HG03575 (cell line): ENCODE results near the gene NEURL1.
"Not testable (repeated sequence)": the region's sequence is repeated elsewhere in the genome, so short reads cannot be mapped to it uniquely, and the experiment has no call there.

Experiments
- ATAC-seq: cut with Tn5 transposase; IDR thresholded peaks from one replicate; pipeline ENCODE4 v1.9.1; 2021; ENCODE audit not compliant: unreplicated experiment, insufficient number of reproducible peaks, low FRiP score; ENCODE audit errors: extremely low read depth

The NEURL1 gene

GRCh38 chr10:103587073-103587472 lies 93.6 kb downstream of the NEURL1 start:
- no peak for ATAC-seq

- no peak for ATAC-seq
Measured at GRCh38 chr10:103589074-103589630, 95.6 kb downstream of the NEURL1 start.

GRCh38 chr10:103590060-103590459 lies 96.6 kb downstream of the NEURL1 start:
- no peak for ATAC-seq

DNA sequence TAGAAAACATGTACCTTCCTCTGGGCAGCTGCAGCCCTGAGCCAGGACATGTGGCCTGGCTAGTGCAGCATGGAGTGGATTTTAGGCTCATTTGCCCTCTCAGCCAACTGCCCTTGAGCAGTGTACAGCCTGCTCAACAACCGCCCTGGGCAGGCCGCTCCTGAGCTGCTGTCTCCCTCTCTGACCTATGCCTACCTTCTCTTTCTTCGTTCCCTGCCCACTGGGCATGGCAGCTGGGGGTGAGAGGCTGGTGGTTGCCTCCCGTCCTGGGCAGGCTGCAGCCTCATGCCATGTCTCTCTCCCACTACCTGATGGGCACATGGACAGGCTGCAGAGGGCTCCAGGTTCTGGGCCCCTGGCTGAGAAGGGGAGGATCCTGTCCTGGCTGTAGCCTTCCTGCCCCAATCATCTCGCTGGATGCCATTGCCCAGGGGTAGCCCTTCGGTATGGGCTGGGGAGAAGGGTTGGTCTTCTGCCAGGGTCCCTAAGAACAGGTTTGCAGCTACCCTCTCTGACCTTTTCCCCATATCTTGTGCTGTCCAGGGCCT lies 97.3 kb downstream of the NEURL1 start:
- ATAC-seq: no peak

DNA sequence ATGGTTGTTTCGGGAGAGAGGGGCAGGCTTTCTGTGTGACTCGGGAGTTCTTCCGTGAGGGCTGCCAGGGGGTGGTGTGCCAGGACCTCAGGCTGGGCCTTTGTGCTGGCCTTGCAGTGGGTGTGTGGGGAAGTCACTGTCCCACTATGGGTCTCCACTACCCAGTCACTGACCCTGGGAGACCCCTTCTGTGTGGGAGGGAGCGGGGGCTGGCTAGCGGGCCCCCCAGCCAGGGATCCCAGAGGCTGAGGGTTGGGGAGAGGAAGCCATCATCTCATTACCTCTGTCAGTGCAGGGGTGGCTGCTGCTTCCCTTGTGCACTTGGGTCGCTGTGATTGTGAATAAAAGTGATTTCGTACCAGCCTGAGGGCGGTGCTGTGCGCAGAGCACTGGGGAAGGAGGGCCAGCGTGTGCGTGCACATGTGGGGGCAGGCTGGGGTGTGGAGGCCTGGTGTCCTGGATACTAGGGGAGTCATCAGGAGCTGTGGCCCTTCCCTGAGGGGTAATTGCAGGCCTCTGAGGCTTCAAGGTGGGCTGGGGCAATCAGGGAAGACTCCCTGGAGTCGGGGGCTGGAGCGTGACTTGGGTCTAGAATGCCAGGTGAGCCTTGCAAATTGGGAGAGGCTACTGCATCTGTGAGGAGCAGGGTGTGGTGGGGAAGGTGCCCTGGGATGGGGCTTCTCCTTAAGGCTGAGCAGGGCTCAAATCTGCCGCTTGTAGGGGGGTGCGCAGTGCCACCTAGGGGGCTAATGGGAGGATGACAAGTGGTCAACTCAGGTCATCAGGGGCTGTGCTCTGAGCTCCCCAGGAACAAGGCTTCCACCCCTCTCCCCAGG lies 98.9 kb downstream of the NEURL1 start:
- no peak for ATAC-seq

DNA sequence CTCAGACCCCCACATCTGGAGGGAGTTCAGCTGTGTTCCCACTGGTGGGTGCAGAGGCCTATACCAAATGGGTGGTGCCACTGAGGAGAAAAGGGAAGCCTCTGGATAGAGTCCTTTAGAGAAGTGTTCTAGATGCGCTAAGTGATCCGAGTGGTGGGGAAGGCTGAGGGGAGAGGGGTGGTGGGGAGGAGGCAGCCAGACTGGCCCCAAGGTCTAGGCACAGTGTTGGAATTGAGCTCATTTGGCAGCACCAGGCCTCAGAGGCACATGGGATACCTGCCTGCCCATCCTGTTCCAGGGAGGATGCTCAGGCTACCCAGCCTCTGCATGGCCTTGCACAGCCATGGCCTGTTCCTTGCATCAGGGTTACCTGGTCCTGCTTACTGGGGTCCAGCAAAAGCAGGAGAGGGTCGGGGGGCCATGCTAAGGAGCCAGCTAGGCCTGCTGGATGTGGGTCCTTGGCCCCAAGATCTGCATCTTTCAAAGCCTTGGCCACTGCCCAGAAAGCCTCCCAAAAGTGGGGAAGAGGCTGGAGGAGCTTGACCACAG lies 99.6 kb downstream of the NEURL1 start:
- no peak for ATAC-seq

DNA sequence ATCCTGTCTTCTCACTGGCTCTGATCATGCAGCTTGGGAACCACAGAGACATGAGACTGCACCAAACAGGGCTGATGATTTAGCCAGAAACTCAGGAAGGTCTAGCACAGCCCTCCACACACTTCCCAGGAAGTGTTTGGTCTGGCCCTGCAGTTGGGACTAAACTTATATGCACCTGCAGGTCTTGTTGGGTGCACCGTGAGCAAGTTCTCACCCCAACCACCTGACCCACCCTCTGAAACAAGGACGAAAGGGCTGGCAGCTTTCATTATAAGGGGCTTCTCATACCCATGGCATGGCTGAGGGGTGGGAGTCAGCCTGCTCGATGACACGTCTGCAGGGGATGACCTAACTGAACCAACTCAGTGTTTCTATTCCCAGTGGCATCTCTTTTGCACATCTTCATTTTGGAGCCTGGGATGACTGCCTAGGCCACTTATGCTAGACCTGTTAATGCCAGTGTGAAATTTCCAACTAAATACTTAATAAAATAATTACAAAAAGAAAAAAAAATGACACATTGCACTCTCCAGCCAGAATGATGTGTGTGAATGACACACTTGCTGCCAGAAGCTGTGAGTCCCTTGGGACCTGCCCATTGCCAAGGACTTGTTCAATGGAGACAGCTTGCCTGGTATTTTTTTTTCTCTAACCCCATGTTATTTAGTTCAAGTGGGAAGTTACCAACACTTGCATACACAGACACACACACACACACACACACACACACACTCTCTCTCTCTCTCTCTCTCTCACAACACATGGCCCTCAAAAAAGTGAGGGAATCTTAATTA lies 102.6 kb downstream of the NEURL1 start:
- ATAC-seq: no peak

DNA sequence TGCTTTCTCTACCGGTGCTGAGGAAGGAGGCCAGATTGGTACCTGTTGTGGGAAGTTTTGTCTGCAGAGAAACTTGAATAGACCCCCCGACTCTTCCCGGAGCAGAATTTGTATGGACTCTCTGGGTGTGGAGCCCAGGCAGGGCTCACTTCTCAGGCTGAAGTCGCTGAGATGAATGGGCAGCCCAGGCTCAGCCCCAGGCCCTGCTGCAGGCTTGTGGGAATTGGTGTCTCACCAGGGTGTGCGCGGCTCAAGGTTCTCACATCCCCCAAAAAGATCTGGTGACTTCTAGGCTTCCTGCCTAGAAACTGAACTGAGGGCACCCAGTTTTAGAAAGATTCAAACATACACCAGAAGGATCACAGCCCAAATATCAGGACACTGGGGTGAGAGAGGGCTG lies 103.5 kb downstream of the NEURL1 start:
- ATAC-seq: no peak

GRCh38 chr10:103598654-103599115 lies 105.2 kb downstream of the NEURL1 start:
- no peak for ATAC-seq

DNA sequence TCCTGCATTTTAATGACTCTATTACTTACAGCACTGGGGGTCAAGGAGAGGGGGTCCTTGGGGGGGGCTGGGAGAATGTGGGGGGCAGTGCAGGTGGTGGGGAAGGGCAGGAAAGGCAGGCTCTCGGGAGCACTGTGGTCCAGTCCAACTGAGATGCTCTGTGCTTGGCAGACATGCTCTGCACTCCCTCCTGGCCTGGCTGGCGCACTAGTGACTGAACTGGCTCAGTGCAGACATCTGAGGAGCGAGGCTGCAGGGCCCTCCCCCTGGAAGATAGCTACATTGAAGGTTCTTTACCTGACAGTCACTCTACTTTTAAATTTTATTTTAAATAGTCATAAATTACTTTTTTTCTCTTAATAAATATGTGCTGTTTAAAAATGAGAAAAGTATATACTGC lies 105.7 kb downstream of the NEURL1 start:
- ATAC-seq: no peak

GRCh38 chr10:103599907-103600306 lies 106.4 kb downstream of the NEURL1 start:
- ATAC-seq: no peak

GRCh38 chr10:103600325-103600724 lies 106.8 kb downstream of the NEURL1 start:
- no peak for ATAC-seq

GRCh38 chr10:103600956-103601569 lies 107.6 kb downstream of the NEURL1 start:
- no peak for ATAC-seq

- ATAC-seq: no peak
Measured at GRCh38 chr10:103602028-103602851, 108.7 kb downstream of the NEURL1 start.

- no peak for ATAC-seq
Measured at GRCh38 chr10:103602852-103603155, 109.3 kb downstream of the NEURL1 start.

GRCh38 chr10:103603382-103603781 lies 109.9 kb downstream of the NEURL1 start:
- no peak for ATAC-seq

- ATAC-seq: no peak
Measured at GRCh38 chr10:103605359-103606096, 112.0 kb downstream of the NEURL1 start.

DNA sequence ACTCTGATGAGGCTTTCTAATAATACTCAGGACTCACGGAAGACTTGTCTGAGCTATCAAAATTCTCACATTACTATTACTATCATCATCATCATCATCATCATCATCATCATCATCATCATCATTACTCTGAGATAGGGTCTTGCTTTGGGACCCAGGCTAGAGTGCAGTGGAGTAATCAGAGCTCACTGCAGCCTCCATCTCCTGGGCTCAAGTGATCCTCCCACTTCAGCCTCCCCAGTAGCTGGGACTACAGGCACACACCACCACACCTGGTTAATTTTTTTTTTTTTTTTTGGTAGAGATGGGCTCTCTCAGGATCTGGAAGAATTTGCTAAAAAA lies 112.6 kb downstream of the NEURL1 start:
- not testable (repeated sequence) for ATAC-seq
